PFSK-1 (cell line): Measurements from ENCODE around the gene FGGY.

Experiments
- FOXP2 ChIP-seq: optimal IDR thresholded peaks from 2 replicates; pipeline ENCODE3; 2011; ENCODE audit warnings: borderline replicate concordance, control low read depth, inconsistent platforms; ENCODE audit not compliant: insufficient read depth; ENCODE audit errors: extremely low read length, extremely low read depth
- POLR2AphosphoS5 ChIP-seq: IDR thresholded peaks from 2 replicates; pipeline ENCODE4 v1.6.1; 2012; ENCODE audit warnings: low read depth, mild to moderate bottlenecking, control low read depth, low read length, moderate library complexity
- SIN3A ChIP-seq: IDR thresholded peaks from 2 replicates; pipeline ENCODE4 v1.6.1; 2012; ENCODE audit warnings: mild to moderate bottlenecking, low read length, moderate library complexity, borderline replicate concordance; ENCODE audit not compliant: insufficient read depth
- TAF1 ChIP-seq: IDR thresholded peaks from 2 replicates; pipeline ENCODE4 v1.6.1; 2012; ENCODE audit warnings: low read length, control low read depth, borderline replicate concordance; ENCODE audit not compliant: insufficient read depth
- TF ChIP-seq, protein P1 (sequence below), 2 experiments: IDR thresholded peaks; 2 replicates each; pipeline versions ENCODE4 v1.6.1 to v1.8.0; 2011 to 2012; ENCODE audit warnings: low read depth in 2 of 2, low read length in 2 of 2, control low read depth in 1 of 2, inconsistent platforms in 1 of 2, mild to moderate bottlenecking in 1 of 2, moderate library complexity in 1 of 2; ENCODE audit not compliant: insufficient read depth in 1 of 2

FGGY gene

DNA sequence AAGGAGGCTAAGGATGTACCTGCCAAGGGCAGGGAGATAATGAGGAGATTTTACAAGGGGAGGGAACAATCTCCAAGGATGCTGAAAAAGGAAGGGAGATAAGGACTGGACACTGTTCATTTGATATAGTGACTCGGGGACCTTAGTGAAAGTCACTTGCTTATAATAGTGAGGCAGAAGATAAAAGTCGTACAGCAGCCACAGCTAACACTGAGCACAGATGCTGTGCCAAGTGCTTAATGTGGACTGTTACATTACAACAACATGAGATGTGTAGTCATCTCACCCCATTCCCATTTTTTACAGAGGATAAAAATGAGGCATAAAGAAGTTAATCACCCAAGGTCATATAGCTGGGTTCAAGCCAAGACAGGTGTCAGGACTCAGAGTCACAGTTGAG, 181.9 kb downstream of the FGGY start:
- TF ChIP-seq, protein P1, sequence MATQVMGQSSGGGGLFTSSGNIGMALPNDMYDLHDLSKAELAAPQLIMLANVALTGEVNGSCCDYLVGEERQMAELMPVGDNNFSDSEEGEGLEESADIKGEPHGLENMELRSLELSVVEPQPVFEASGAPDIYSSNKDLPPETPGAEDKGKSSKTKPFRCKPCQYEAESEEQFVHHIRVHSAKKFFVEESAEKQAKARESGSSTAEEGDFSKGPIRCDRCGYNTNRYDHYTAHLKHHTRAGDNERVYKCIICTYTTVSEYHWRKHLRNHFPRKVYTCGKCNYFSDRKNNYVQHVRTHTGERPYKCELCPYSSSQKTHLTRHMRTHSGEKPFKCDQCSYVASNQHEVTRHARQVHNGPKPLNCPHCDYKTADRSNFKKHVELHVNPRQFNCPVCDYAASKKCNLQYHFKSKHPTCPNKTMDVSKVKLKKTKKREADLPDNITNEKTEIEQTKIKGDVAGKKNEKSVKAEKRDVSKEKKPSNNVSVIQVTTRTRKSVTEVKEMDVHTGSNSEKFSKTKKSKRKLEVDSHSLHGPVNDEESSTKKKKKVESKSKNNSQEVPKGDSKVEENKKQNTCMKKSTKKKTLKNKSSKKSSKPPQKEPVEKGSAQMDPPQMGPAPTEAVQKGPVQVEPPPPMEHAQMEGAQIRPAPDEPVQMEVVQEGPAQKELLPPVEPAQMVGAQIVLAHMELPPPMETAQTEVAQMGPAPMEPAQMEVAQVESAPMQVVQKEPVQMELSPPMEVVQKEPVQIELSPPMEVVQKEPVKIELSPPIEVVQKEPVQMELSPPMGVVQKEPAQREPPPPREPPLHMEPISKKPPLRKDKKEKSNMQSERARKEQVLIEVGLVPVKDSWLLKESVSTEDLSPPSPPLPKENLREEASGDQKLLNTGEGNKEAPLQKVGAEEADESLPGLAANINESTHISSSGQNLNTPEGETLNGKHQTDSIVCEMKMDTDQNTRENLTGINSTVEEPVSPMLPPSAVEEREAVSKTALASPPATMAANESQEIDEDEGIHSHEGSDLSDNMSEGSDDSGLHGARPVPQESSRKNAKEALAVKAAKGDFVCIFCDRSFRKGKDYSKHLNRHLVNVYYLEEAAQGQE (IDR thresholded peaks at IDR 0.05; ENCODE audit: insufficient read depth in 1 of 2, low read depth in 2 of 2, low read length in 2 of 2): no peak
- no peak for TF ChIP-seq SIN3A
- no peak for TF ChIP-seq FOXP2
- no peak for TF ChIP-seq TAF1

DNA sequence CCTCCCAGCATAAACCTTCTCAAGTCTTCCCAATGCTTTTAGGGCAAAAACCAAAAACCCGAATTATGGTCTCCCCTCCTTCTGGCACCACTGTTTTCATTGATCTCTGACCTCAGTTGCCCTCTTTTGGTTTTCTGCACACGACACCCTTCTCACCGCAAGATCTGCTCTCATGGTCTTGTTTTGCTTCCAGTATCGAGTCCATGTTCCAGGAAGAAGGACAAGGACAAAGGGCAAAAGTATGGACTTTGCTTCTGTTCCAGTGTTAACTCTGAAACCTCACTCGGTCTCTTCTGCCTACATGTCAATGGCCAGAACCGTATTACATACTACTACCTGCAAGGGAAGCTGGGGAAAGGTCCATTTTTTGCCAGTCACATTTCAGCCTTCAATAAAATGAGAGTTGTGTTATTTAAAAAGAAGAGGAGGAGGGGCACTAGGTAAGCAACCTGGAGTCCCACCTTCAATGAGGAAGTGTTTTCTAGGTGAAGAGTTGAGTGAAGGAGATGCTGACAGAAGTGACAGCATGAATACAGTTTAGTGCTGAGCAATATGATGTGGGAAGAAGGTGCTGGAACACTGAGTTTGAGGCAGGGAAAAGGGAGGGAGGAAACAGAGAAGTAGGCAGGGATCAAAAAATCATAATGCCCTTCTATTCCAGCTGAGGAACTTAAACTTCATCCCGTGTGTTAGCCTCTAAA, 183.4 kb downstream of the FGGY start:
- TF ChIP-seq, protein P1 (IDR thresholded peaks at IDR 0.05; ENCODE audit: insufficient read depth in 1 of 2, low read depth in 2 of 2, low read length in 2 of 2): no peak
- TF ChIP-seq SIN3A (no peak), POLR2AphosphoS5 (no peak), TAF1 (no peak), FOXP2 (no peak)

DNA sequence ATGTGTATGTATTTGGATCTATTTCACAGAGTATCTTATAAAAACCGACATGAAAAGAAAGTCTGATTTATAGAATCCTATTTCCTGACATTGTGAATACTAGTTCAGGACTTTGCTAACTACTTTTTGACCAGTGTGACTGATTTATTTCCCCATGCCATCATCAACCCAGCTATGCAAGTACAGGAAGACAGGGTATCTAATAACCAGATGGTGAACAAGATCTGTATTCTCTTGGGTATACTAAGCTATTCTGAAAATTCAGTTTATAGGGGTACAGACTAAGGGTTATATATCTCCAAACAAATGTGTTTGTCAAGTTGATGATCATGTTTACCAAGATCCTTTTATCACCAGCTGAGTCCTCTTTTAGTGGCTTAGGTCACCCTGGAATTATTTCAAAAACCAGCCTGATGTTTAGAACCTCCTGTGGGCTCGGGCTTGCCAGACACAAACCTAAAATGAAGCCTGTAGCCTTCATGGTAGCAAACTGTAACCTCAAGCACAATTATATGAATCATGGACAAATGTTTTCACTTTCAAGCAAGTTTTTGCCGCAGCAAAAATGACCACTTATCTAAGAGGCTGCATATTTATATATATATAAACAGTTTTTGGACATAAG, 185.1 kb downstream of the FGGY start:
- TF ChIP-seq TAF1 (no peak), SIN3A (no peak), FOXP2 (no peak), POLR2AphosphoS5 (no peak)
- TF ChIP-seq, protein P1 (IDR thresholded peaks at IDR 0.05; ENCODE audit: insufficient read depth in 1 of 2, low read depth in 2 of 2, low read length in 2 of 2): no peak

DNA sequence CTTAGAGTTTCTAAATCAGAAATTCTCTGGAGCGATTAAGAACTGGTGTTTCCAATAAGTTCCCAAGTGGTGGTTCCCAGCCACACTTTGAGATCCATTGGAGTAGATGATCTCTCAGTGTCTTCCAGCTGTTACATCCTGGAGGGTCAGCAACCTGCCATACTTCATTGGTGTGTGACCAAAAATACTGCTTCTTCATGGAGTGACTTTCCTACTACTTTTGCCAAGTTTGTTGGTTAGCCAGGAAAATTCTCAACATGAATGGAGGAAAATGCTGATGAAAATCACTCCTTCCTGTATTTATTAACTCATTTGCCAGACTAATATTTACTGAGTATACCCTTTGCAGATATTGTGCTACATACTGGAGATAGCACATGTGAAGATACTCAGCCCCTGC, 186.1 kb downstream of the FGGY start:
- no peak for TF ChIP-seq TAF1
- no peak for TF ChIP-seq SIN3A
- TF ChIP-seq, protein P1 (IDR thresholded peaks at IDR 0.05; ENCODE audit: insufficient read depth in 1 of 2, low read depth in 2 of 2, low read length in 2 of 2): no peak
- TF ChIP-seq FOXP2: no peak
- TF ChIP-seq POLR2AphosphoS5: no peak
